NCI-H2171 treated with DMSO at 0.1 percent for 48 hours (cell line): Measurements from ENCODE around the gene DRD5.
"Not testable (repeated sequence)": the region's sequence is repeated elsewhere in the genome, so short reads cannot be mapped to it uniquely, and the experiment has no call there.

Experiments used
- DNase-seq: peaks from one replicate; lab custom pipeline; 2025; lab: John Stamatoyannopoulos, UW

DRD5 gene

GRCh38 chr4:9781343-9782135, at the start of gene DRD5:
Gene DRD5 (plus strand): TSS chr4:9781634. CDS start chr4:9782030, 396 bp downstream.
- no peak for DNase-seq

- not testable (repeated sequence) for DNase-seq
These were observed 49.2 kb upstream of the DRD5 start for GRCh38 chr4:9732256-9732655.

GRCh38 chr4:9735515-9735914, 45.9 kb upstream of the DRD5 start:
- no peak for DNase-seq

GRCh38 chr4:9737280-9737679, 44.2 kb upstream of the DRD5 start:
- DNase-seq, result not testable (repeated sequence)

GRCh38 chr4:9743789-9744188, 37.6 kb upstream of the DRD5 start:
- not testable (repeated sequence) for DNase-seq

GRCh38 chr4:9745782-9746181, 35.7 kb upstream of the DRD5 start:
- DNase-seq, result no peak

GRCh38 chr4:9758641-9759317, 22.7 kb upstream of the DRD5 start:
- DNase-seq, result no peak

- DNase-seq, result peak; percentile 50
These were observed 18.5 kb upstream of the DRD5 start for GRCh38 chr4:9762823-9763475.

- no peak for DNase-seq
These were observed 17.2 kb upstream of the DRD5 start for GRCh38 chr4:9764155-9764696.

- no peak for DNase-seq
These were observed 16.3 kb upstream of the DRD5 start for GRCh38 chr4:9765091-9765490.

GRCh38 chr4:9769321-9769720, 12.1 kb upstream of the DRD5 start:
- DNase-seq, result no peak

- DNase-seq, result no peak
These were observed 10.4 kb upstream of the DRD5 start for GRCh38 chr4:9771034-9771433.

GRCh38 chr4:9773471-9773870, 8.0 kb upstream of the DRD5 start:
- no peak for DNase-seq

- no peak for DNase-seq
These were observed 652 bp downstream of the DRD5 start for GRCh38 chr4:9782136-9782436.

- DNase-seq, result not testable (repeated sequence)
These were observed 4.5 kb downstream of the DRD5 start for GRCh38 chr4:9785891-9786290.

GRCh38 chr4:9792381-9792780, 10.9 kb downstream of the DRD5 start:
- no peak for DNase-seq

- not testable (repeated sequence) for DNase-seq
These were observed 15.2 kb downstream of the DRD5 start for GRCh38 chr4:9796641-9797040.

GRCh38 chr4:9800848-9801247, 19.4 kb downstream of the DRD5 start:
- peak; percentile 39 for DNase-seq

- no peak for DNase-seq
These were observed 23.5 kb downstream of the DRD5 start for GRCh38 chr4:9804918-9805317.

- DNase-seq, result no peak
These were observed 26.6 kb downstream of the DRD5 start for GRCh38 chr4:9808077-9808476.

GRCh38 chr4:9811806-9812205, 30.4 kb downstream of the DRD5 start:
- no peak for DNase-seq

- DNase-seq, result no peak
These were observed 31.3 kb downstream of the DRD5 start for GRCh38 chr4:9812501-9813340.
